ENCODE measurements around the gene PLEKHA7.

The PLEKHA7 gene

DNA sequence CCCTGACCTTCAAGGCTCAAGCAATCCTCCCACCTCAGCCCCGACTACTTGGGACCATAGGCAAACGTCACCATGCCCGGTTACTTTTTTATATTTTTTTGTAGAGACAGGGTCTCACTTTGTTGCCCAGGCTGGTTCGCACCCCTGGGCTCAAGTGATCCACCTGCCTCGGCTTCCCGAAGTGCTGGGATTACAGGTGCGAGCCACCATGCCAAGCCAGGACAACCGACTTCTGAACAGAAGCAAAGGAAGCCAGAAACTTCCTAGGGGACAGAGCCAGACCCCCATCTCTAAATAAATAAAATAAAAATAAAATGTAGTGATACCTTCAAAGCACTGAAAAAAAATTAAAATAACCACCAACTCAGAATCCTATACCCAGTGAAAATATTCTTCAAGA is 249.3 kb downstream of the PLEKHA7 start:
- no peak for DNase-seq

DNA sequence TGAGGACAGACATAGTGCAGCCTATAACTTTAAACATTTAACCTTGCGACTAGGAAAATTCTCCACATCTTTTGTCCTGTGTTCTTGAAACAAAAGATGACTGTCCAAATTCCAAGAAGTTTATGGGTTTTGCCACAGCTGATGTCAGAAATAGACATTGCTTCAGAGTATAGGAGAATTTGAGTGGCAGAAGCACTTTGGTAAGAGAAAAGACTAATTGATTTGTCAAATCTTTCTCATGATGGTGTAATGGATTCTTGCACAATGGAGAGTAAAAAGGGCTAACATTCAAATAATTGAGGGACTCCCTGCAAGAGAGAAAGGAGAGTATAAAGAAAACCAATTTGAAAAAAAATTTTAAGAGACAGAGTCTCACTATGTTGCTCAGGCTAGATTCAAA is 250.5 kb downstream of the PLEKHA7 start:
- DNase-seq: no peak

DNA sequence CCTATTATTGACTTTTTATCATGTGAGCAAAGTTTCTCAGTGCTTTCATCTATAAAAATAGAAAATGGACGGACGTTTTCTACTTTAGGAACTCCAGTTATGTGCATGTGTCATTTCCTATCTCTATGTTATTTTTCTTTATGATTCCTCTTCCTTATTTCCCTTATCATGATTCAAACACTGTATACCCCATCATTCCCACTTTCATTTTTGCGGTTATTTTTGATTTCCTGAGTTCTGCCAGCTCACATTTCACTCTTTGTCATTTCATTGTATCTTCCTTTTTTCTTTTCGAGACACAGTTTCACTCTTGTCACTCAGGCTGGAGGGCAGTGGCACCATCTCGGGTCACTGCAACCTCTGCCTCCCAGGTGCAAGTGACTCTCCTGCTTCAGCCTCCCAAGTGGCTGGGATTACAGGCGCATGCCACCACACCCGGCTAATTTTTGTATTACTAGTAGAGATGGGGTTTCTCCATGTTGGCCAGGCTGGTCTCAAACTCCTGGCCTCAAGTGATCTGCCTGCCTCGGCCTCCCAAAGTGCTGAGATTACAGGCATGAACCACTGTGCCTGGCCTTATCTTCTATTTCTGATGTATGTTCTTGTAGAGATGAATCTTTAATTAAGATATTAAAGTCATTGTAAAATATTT is 254.2 kb downstream of the PLEKHA7 start:
- no peak for DNase-seq

DNA sequence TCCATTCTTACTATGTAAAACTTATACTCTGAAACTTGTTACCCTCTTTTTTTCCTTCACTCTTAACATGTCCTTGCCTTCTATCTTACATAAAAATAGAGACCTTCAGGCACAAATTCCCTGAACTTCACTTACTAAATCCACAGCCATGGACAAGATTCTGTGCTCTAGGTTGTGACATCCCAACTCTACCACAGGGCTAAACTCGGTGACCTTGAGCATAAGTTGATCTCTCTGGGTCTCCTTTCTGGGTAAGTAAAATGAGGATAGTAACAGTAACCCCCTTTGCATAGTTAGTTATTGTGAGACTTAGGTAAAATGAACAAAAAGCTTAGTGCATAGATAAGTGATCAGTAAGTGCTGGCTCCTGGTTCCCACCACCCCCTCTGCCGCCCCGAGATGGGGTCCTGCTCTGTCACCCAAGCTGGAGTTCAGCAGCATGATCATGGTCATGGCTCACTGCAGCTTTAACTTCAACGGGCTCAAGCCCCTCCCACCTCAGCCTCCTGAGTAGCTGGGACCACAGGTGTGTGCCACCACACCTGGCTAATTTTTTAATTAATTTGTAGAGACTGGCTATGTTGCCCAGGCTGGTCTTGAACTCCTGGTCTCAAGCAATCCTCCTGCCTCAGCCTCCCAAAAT is 255.7 kb downstream of the PLEKHA7 start:
- DNase-seq: no peak

- no peak for DNase-seq
These were observed 263.8 kb downstream of the PLEKHA7 start for GRCh38 chr11:16750417-16750816.

DNA sequence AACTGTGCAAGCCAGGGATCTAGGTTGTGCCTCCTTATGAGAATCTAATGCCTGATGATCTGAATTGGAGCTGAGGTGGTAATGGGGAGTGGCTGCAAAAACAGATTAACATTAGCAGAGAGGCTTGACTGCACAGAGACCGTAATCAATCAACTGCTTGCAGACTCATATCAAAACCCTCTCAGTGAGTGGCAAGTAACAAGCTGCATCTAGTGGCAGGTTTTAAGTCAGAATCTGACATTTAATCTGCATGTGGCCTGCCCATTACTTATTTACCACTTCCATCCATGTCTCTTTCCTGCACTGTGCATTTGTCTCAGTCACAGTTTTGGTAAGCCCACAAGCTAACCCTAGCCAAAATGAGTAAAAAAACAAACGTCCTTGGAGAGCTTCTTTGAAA is 264.5 kb downstream of the PLEKHA7 start:
- no peak for DNase-seq

DNA sequence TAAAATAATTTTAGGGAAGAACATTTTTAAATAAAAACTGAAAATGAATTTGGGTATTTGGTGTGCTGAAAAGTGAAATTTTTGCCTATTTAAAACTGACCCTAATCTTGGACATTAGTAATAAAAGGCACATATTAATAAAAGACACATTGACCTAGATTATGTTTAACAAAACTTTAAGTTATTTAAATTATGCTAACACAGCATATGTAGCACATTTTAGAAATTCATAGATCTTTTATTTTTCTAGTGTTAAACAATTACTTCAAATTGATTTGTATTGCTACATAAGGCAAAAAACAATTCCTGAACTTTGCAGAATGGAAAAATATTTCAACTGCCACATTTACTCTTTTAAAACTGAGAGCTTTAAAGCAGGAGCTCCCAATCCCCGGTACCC is 265.1 kb downstream of the PLEKHA7 start:
- DNase-seq: no peak

- DNase-seq: no peak
These were observed 268.1 kb downstream of the PLEKHA7 start for GRCh38 chr11:16745950-16746605.

GRCh38 chr11:16744128-16744725 is 270.0 kb downstream of the PLEKHA7 start:
- DNase-seq: no peak

GRCh38 chr11:16743478-16743877 is 270.7 kb downstream of the PLEKHA7 start:
- no peak for DNase-seq

- peak in 1 of 6 experiments; percentile 9 for DNase-seq
These were observed 272.7 kb downstream of the PLEKHA7 start for GRCh38 chr11:16741473-16741872.

- peak in 2 of 6 experiments; percentile 55 to 74 for DNase-seq
These were observed 275.0 kb downstream of the PLEKHA7 start for GRCh38 chr11:16738947-16739815.

- DNase-seq: peak; percentile 91 to 97 (median 96)
These were observed 275.8 kb downstream of the PLEKHA7 start, which contains the start of gene C11orf58 for GRCh38 chr11:16738193-16738946. TSS of gene C11orf58 (plus strand) at chr11:16738647. CDS start at chr11:16738779, 132 bp downstream.

GRCh38 chr11:16737818-16738192 is 276.4 kb downstream of the PLEKHA7 start:
- no peak for DNase-seq
